Ascending aorta (tissue), 2 donors: ENCODE data around the gene SMPD3. TPM values are rescaled to one million over a fixed set of nuclear protein-coding genes. Genes with fewer than 3 reads are reported as not detected.

Experiments
- DNase-seq, 2 donors: peaks; one replicate each; pipeline ENCODE4 v3.0.0-alpha.2; 2019; ENCODE audit warnings: low spot score in 2 of 2
- H3K27ac ChIP-seq, 2 donors: fragments of 200-600 bp; sonication (generic); one replicate each; pipeline ENCODE4 v1.5.1; 2016 to 2017; ENCODE audit warnings: mild to moderate bottlenecking in 1 of 2
- H3K27me3 ChIP-seq: fragments of 200-600 bp; sonication (generic); one replicate; pipeline ENCODE4 v1.5.1; 2017
- H3K36me3 ChIP-seq, 2 donors: fragments of 200-600 bp; sonication (generic); one replicate each; pipeline ENCODE4 v1.5.1; 2016
- H3K4me1 ChIP-seq, 2 donors: fragments of 200-600 bp; sonication (generic); one replicate each; pipeline ENCODE4 v1.5.1; 2016 to 2017; ENCODE audit warnings: mild to moderate bottlenecking in 1 of 2
- H3K4me3 ChIP-seq, 2 donors: fragments of 200-600 bp; sonication (generic); one replicate each; pipeline ENCODE4 v1.5.1; 2016 to 2017; ENCODE audit warnings: mild to moderate bottlenecking in 1 of 2
- H3K9me3 ChIP-seq, 2 donors: fragments of 200-600 bp; sonication (generic); one replicate each; pipeline ENCODE4 v1.5.1; 2016
- intact Hi-C: fragments of 100-400 bp; cut with DNase I; formaldehyde crosslinking; loops from one replicate; pipeline ENCODE4 v1.15.1; 2023
- total RNA-seq: library from RNA; depleted of rRNA; stranded (reverse); fragments of >200 nt; gene quantifications from one replicate; pipeline ENCODE4 v1.1.0, GENCODE V29; 2016
- TF ChIP-seq, protein P1 (sequence below), 3 experiments: fragments of 200-600 bp in 2 of 3; fragments of 450-650 bp in 1 of 3; sonication (generic) in 2 of 3; IDR thresholded peaks; one replicate each; pipeline ENCODE4 v1.5.1; 2016 to 2019; ENCODE audit warnings: antibody characterized with exemption in 3 of 3, mild to moderate bottlenecking in 1 of 3, moderate library complexity in 1 of 3

The SMPD3 gene
- total RNA-seq, 1 donor from 2014 or later = not detected

DNA sequence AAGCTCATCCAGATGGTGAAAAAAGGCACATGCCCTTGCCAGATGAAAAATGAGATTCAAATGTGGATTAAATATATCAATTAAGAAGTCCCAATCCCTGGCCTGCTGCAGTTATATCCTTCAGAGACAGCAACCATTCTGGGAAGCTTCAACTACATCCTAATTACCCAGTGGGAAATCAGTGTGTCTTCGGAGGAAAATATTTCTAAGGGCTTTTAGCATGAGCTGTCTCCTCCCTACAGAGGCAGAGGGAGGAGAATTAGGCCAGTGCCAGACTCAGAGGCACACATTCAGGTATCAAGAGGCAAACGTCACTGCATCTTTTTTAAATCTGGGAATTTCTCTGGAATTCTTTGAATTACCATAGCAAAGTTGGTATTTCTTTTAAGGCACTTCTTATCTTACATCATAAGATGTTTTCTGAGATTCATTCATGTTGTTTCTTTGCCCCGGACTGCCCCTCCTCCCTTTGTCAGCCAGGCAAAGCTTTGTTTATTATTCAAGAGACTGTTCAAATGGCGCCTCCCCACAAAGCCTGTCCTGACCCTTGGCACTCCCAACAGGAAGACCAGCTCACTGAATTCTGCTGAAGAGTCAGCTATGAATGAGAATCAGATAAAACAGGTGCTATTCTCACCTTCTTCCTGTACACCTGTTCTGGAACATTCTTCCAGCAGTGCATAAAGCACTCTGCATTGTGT, 38.3 kb upstream of the SMPD3 start:
- Histone ChIP-seq H3K36me3 (no peaks in the 10 kb centered on the region), H3K27me3 (no peaks in the 10 kb centered on the region), H3K4me3 (no peak overlapping the region), H3K27ac (no peak overlapping the region), H3K4me1 (no peaks in the 10 kb centered on the region), H3K9me3 (no peaks in the 10 kb centered on the region)
- intact Hi-C loops = no loop called here
- DNase-seq = no peak
- TF ChIP-seq, protein P1, sequence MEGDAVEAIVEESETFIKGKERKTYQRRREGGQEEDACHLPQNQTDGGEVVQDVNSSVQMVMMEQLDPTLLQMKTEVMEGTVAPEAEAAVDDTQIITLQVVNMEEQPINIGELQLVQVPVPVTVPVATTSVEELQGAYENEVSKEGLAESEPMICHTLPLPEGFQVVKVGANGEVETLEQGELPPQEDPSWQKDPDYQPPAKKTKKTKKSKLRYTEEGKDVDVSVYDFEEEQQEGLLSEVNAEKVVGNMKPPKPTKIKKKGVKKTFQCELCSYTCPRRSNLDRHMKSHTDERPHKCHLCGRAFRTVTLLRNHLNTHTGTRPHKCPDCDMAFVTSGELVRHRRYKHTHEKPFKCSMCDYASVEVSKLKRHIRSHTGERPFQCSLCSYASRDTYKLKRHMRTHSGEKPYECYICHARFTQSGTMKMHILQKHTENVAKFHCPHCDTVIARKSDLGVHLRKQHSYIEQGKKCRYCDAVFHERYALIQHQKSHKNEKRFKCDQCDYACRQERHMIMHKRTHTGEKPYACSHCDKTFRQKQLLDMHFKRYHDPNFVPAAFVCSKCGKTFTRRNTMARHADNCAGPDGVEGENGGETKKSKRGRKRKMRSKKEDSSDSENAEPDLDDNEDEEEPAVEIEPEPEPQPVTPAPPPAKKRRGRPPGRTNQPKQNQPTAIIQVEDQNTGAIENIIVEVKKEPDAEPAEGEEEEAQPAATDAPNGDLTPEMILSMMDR (IDR thresholded peaks at IDR 0.05) = no peak

DNA sequence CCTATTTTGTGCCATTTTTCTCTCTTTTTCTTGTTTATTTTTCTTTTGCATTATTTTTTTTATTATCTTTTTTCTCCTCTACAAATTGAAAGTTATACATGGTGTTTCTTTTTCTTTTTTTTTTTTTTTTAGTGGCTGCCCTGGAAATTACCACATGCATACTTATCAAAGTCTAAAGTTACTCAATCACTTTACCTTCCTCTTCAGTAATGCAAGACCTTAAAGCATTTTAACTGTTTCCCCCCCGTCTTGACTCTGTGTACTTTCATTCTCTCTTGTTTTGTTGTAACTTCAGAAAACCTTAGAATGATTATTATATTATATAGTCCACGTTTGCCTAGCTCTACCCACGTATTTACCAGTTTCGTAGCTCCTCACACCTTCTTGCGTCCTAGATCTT, 33.3 kb upstream of the SMPD3 start:
- no peaks in the 10 kb centered on the region for H3K9me3 ChIP-seq
- no peak for DNase-seq
- TF ChIP-seq, protein P1 (IDR thresholded peaks at IDR 0.05) = no peak
- H3K4me1 ChIP-seq = no peaks in the 10 kb centered on the region
- no peak overlapping the region for H3K4me3 ChIP-seq
- no peak overlapping the region for H3K27ac ChIP-seq
- H3K36me3 ChIP-seq = no peaks in the 10 kb centered on the region
- no peaks in the 10 kb centered on the region for H3K27me3 ChIP-seq
- intact Hi-C loops = no loop called here

DNA sequence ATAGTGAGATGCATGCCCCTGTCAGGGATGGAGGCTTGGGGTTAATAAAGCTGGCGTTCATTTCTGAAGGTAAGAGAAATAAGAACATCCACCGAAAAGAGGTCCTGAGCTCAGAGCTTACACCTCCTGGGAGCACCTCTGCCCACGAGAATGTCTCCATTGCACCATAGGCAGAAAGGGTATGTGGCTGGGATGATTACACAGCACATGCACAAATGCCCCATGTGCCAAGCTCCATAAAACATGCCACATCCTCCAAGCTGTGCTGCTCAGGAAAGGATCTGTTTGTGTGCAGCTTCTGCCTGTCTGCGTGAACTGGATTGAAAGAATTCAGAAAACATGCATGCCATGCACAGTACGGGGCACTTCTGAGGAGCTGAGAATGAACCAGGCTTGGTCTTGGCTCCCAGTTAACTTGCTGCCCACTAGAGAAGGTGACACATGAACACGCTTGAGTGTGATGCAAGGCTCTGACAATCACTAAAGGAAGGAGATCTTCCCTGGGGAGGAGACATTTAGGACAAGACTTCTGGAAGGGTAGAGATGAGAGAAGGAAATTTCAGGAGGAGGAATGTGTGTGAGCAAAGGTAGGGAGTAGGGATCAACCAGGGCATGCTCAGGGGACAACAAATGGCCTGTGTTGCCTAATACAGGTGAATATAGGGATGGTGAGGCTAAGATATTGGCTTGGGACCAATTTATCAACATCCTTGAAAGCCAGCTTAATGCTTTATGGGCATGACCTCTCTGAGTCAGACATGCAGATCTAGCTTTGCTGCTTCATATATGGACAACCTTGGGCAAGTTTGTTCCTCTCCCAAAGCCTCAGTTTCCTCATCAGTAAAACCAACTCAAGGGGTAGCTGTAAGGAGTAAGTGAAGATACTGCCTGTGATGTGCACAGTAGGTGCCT, 32.0 kb upstream of the SMPD3 start:
- Histone ChIP-seq H3K4me3 (no peak overlapping the region), H3K4me1 (no peaks in the 10 kb centered on the region), H3K9me3 (no peaks in the 10 kb centered on the region), H3K36me3 (no peaks in the 10 kb centered on the region), H3K27ac (no peak overlapping the region), H3K27me3 (no peaks in the 10 kb centered on the region)
- DNase-seq = no peak
- TF ChIP-seq, protein P1 (IDR thresholded peaks at IDR 0.05) = no peak
- intact Hi-C loops = no loop called here

DNA sequence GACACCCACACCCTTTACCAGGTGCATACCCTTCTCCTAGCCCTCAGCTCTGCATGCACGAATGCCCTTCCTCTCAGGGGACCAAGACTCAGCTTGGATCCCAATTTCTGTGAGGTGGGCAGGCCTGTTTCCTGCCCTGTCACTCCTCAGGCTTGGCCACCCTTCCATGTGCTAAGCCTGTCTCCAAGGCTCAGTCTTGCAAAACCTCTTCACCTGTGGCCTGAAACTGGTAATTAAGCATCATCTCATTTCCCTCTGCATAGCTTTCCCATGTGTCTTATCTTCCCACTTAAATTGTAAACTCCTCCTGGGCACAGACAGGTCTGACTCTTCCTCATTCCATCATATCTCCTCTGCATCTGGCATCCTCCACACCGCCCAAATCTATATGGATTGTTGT, 31.0 kb upstream of the SMPD3 start:
- no peaks in the 10 kb centered on the region for H3K4me1 ChIP-seq
- H3K27ac ChIP-seq = no peak overlapping the region
- TF ChIP-seq, protein P1 (IDR thresholded peaks at IDR 0.05) = no peak
- no peaks in the 10 kb centered on the region for H3K27me3 ChIP-seq
- no peak overlapping the region for H3K4me3 ChIP-seq
- intact Hi-C loops = no loop called here
- H3K9me3 ChIP-seq = no peaks in the 10 kb centered on the region
- H3K36me3 ChIP-seq = no peaks in the 10 kb centered on the region
- no peak for DNase-seq

DNA sequence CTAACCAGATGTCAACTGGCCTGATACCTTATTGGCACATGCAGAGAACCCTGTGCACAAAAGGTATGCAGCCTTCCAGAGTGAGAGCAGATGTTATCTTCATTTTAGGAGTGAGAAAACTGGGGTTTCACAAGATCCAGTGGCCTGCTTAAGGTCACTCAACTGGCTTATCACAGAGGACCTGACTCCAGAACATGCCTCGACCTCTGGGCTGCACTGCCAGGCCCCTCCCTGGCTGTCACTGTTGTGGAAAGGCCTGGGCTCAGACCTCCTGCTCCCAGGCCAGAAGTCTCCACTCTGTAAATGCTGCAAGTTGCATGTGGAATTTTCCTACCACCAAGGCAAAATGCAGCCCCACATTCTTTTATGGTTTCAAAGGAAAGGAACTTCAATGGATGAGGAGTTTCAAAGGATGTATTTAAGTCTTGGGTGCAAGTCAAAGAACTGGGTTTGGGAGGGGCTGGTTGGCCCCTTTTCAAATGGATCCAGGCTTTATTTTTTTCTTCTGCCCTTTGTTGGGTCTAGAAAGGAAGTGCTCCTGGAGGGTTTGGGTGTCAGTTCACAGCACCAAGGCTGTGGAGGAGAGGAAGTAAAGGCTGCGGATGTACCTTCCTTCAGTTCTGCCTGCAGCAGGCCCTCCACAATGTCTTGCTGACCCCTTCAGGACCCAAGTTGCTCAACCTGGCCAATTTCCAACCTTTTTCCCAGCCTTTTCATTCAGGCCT, 30.4 kb upstream of the SMPD3 start:
- H3K4me1 ChIP-seq = no peaks in the 10 kb centered on the region
- no peak for DNase-seq

More for the DNA sequence above, 30.4 kb upstream of the SMPD3 start:
- H3K4me3 ChIP-seq = no peak overlapping the region
- intact Hi-C loops = no loop called here
- TF ChIP-seq, protein P1 (IDR thresholded peaks at IDR 0.05) = no peak
- H3K27ac ChIP-seq = no peak overlapping the region
- H3K27me3 ChIP-seq = no peaks in the 10 kb centered on the region
- no peaks in the 10 kb centered on the region for H3K9me3 ChIP-seq
- no peaks in the 10 kb centered on the region for H3K36me3 ChIP-seq
